Testis (tissue), 3 donors: ENCODE measurements around the gene HACD1. TPM values are rescaled to one million over a fixed set of nuclear protein-coding genes. Genes with fewer than 3 reads are reported as not detected.
A peak's percentile ranks its signal among the peaks of the same experiment; 100 is the strongest.
"Not testable (repeated sequence)": the region's sequence is repeated elsewhere in the genome, so short reads cannot be mapped to it uniquely, and the experiment has no call there.

Source experiments
- DNase-seq: peaks from one replicate; pipeline ENCODE4 v3.0.0-alpha.2; 2019
- H3K27ac ChIP-seq, 2 donors: fragments of 200-600 bp; sonication (generic); one replicate each; pipeline ENCODE4 v1.5.1; 2019
- H3K27me3 ChIP-seq: fragments of 200-600 bp; sonication (generic); one replicate; pipeline ENCODE4 v1.5.1; 2019
- H3K36me3 ChIP-seq: fragments of 200-600 bp; sonication (generic); one replicate; pipeline ENCODE4 v1.5.1; 2017; ENCODE audit warnings: low read depth; ENCODE audit errors: missing control alignments
- H3K4me1 ChIP-seq: fragments of 200-600 bp; sonication (generic); one replicate; pipeline ENCODE4 v1.5.1; 2019
- H3K4me3 ChIP-seq, 2 donors: fragments of 200-600 bp; sonication (generic); one replicate each; pipeline ENCODE4 v1.5.1; 2017 to 2019
- H3K9me3 ChIP-seq: fragments of 200-600 bp; sonication (generic); one replicate; pipeline ENCODE4 v1.5.1; 2017
- CTCF ChIP-seq, 3 experiments: fragments of 450-650 bp in 2 of 3; fragments of 200-600 bp in 1 of 3; sonication (generic) in 1 of 3; IDR thresholded peaks; one replicate each; pipeline ENCODE4 v1.5.1; 2016 to 2019; ENCODE audit warnings: antibody characterized with exemption in 3 of 3, mild to moderate bottlenecking in 2 of 3, moderate library complexity in 1 of 3
- POLR2A ChIP-seq: fragments of 450-650 bp; IDR thresholded peaks from one replicate; pipeline ENCODE4 v1.6.1; 2017; ENCODE audit warnings: antibody characterized with exemption, mild to moderate bottlenecking, moderate library complexity
- WGBS, 2 donors: methylation state at CpG; one replicate each; pipeline ENCODE4 v1.1.5; 2018; 5-methylcytosine and 5-hydroxymethylcytosine counted together
- intact Hi-C: fragments of 100-400 bp; cut with DNase I; formaldehyde crosslinking; loops from one replicate; pipeline ENCODE4 v1.15.1; 2023; ENCODE audit warnings: low total_unique reads
- polyA plus RNA-seq: library from polyadenylated mRNA; stranded (reverse); fragments of 350-450 nt; fragmentation: Illumina TruSeq; extraction: RNeasy Lipid Tissue Mini Kit (QIAGEN cat#74804); gene quantifications from one replicate; pipeline ENCODE4 v1.2.3, GENCODE V29; 2014; ENCODE audit warnings: low read depth, low replicate concordance; ENCODE audit not compliant: insufficient read depth
- total RNA-seq, 2 donors: library from RNA; depleted of rRNA; stranded (reverse); fragments of >200 nt; gene quantifications; one replicate each; pipeline ENCODE4 v1.2.3, GENCODE V29; 2016

HACD1 gene
- total and polyA plus RNA-seq, 3 donors from 2014 or later = 14.0 to 28.5 (median 16.2) TPM

- H3K27ac ChIP-seq = no peak overlapping the region
- no peak for DNase-seq
- H3K4me3 ChIP-seq = no peak overlapping the region
- H3K9me3 ChIP-seq = no peaks in the 10 kb centered on the region
- 61 to 80% methylated on average over 1 of the region's 1 CpG for WGBS, 2 donors
- intact Hi-C loops = no loop called here
- H3K27me3 ChIP-seq = no peaks in the 10 kb centered on the region
- H3K36me3 ChIP-seq = no peaks in the 10 kb centered on the region
- no peaks in the 10 kb centered on the region for H3K4me1 ChIP-seq
- TF ChIP-seq POLR2A = no peak
- TF ChIP-seq CTCF (IDR thresholded peaks at IDR 0.05) = no peak
These were observed 16.2 kb upstream of the HACD1 start for GRCh38 chr10:17633353-17633752.

DNA sequence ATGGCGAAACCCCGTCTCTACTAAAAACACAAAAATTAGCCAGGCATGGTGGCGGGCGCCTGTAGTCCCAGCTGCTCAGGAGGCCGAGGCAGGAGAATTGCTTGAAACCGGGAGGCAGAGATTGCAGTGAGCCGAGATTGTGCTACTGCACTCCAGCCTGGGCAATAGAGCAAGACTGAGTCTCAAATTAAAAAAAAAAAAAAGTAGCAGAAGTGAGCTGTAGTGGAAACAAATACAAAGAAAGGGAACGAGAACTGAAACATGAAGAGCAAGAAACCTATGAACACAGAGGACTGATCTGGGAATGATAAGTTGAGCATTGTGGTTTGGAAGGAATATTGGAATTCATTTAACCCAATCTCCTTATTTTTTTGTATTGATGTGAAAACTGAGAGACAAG, 15.4 kb upstream of the HACD1 start:
- H3K9me3 ChIP-seq, H3K4me1 ChIP-seq, intact Hi-C loops, H3K27me3 ChIP-seq, H3K27ac ChIP-seq, H3K36me3 ChIP-seq, DNase-seq, H3K4me3 ChIP-seq: not testable (repeated sequence)
- WGBS, 2 donors = 73 to 80% methylated on average over 8 of the region's 8 CpGs

DNA sequence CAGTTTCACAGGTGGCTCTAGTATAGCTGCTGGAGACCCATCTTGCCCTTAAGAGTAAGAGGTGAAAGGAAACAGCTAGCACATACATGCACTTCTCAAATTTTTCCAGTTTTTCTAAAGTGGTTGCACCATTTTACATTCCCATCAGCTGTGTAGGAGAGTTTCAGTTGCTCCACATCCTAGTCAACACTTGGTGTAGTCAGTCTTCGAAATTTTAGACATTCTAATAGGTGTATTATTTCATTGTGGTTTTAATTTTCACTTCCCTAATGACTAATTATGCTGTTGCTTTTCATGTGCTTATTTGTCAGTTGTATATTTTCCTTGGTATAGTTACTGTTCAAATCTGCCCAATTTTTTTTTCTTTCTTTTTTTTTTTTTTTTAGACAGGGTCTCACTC, 9.5 kb upstream of the HACD1 start:
- Histone ChIP-seq H3K9me3 (no peaks in the 10 kb centered on the region), H3K36me3 (no peaks in the 10 kb centered on the region), H3K27ac (no peak overlapping the region), H3K27me3 (no peaks in the 10 kb centered on the region), H3K4me3 (no peak overlapping the region), H3K4me1 (no peaks in the 10 kb centered on the region)
- TF ChIP-seq CTCF (IDR thresholded peaks at IDR 0.05) = no peak
- TF ChIP-seq POLR2A = no peak
- intact Hi-C loops = no loop called here
- DNase-seq = no peak
- 67 to 74% methylated on average over 1 of the region's 1 CpG for WGBS, 2 donors

DNA sequence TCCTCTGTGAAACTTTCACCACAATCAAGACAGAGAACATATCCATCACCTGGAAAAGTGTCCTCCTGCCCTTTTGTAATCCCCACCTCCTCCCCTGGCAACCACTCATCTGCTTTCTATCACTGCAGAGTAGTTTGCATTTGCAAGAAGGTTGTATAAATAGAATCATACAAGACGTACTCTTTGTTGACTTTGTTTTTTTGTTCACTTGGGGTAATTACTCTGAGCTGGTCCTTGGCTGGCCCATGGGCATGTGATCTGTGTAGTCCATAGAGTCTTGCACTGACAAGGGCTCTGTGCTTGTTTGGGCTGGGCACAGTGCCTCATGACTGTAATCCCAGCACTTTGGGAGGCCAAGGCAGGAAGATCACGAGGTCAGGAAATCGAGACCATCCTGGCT, 7.8 kb upstream of the HACD1 start:
- 71 to 80% methylated on average over 3 of the region's 3 CpGs for WGBS, 2 donors
- no peaks in the 10 kb centered on the region for H3K9me3 ChIP-seq
- no peaks in the 10 kb centered on the region for H3K4me1 ChIP-seq
- no peaks in the 10 kb centered on the region for H3K27me3 ChIP-seq
- H3K27ac ChIP-seq = no peak overlapping the region
- H3K4me3 ChIP-seq = no peak overlapping the region
- H3K36me3 ChIP-seq = no peaks in the 10 kb centered on the region
- TF ChIP-seq CTCF (IDR thresholded peaks at IDR 0.05) = no peak
- no peak for TF ChIP-seq POLR2A
- intact Hi-C loops = no loop called here
- DNase-seq = no peak

GRCh38 chr10:17622061-17622460, 4.9 kb upstream of the HACD1 start:
- Histone ChIP-seq H3K9me3 (no peaks in the 10 kb centered on the region), H3K27me3 (no peaks in the 10 kb centered on the region), H3K27ac (no peak overlapping the region), H3K36me3 (no peaks in the 10 kb centered on the region), H3K4me3 (no peak overlapping the region), H3K4me1 (no peaks in the 10 kb centered on the region)
- no peak for TF ChIP-seq POLR2A
- no peak for DNase-seq
- 67% methylated on average over 8 of the region's 8 CpGs for WGBS, 2 donors
- intact Hi-C loops = no loop called here

- peak; percentile 84 for DNase-seq
- H3K4me1 ChIP-seq = no peaks in the 10 kb centered on the region
- no peaks in the 10 kb centered on the region for H3K27me3 ChIP-seq
- no peak for TF ChIP-seq CTCF (IDR thresholded peaks at IDR 0.05)
- TF ChIP-seq POLR2A = no peak
- H3K9me3 ChIP-seq = no peaks in the 10 kb centered on the region
- no peaks in the 10 kb centered on the region for H3K36me3 ChIP-seq
- 3 to 6% methylated on average over 19 to 28 of the region's 48 CpGs for WGBS, 2 donors
- intact Hi-C loops = no loop called here
- peak overlapping the region; percentile 76 to 78 for H3K4me3 ChIP-seq
- peak overlapping the region; percentile 56 to 68 for H3K27ac ChIP-seq
These were observed 657 bp downstream of the HACD1 start for GRCh38 chr10:17616403-17617030.
